Right ventricle myocardium inferior (tissue), 1 donor: ENCODE data around the gene CASK. TPM values are rescaled to one million over a fixed set of nuclear protein-coding genes. Genes with fewer than 3 reads are reported as not detected.
"Not testable (repeated sequence)": the region's sequence is repeated elsewhere in the genome, so short reads cannot be mapped to it uniquely, and the experiment has no call there.

Experiments
- ATAC-seq: fragments of 200-7000 bp; cut with Tn5 transposase; one replicate; pipeline ENCODE4 v1.9.1; 2020; ENCODE audit warnings: mild to moderate bottlenecking, moderate library complexity
- DNase-seq: peaks from one replicate; pipeline ENCODE4 v3.0.0; 2021; ENCODE audit errors: missing footprints
- intact Hi-C: fragments of 100-400 bp; cut with DNase I; formaldehyde crosslinking; loops from one replicate; pipeline ENCODE4 v1.11.0; 2022
- total RNA-seq: library from RNA; stranded (reverse); fragmentation: NEBNext Ultra II Directional; extraction: Animal tissue kit (Norgen Biotek cat#: 25700); gene quantifications from one replicate; pipeline ENCODE4 v1.2.1, GENCODE V29; 2021
- donor health status: DM: no; HTN: yes; CAD: no; lungs with severe emphysema.

CASK gene
- total RNA-seq, 1 donor from 2014 or later = 16.6 TPM

DNA sequence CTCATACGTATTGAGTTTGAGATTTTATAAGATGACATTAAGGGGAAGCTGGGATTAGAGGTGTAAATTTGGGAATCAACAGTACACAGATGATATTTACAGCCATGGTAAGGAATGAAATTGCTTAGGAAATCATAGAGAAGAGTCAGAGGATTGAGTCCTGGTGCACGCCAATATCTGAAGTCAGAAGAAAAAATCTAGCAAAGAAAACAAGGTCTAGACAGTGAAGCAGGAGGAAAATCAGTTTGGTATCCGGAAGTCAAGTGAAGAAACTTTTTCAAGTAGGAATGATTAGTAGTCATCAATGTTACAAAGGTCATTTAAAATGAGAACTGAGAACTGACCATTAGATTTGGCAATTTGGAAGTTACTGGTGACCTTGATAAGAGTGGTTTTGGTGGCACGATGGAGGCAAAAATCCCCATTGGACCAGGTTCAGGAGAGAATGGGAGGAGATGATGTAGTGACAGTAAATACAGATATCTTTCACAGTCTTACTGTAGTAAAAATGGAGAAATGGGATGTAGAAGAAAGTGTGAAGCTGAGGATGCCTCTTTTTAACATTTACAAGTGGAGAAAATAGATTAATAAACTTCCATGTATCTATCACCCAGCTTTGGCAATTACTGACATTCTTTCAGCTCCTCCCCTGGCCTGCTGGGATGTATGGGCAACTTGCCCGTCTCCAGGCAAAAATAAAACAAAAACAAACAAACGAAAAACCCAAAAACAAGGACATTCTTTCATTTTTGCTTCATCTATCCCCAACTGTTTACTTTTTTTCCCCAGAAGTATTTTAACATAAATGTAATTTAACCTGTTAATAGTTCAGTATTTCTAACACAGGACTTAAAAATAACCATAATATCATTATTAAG lies 245.9 kb downstream of the CASK start:
- ATAC-seq = no peak
- intact Hi-C loops = no loop called here
- DNase-seq = no peak

DNA sequence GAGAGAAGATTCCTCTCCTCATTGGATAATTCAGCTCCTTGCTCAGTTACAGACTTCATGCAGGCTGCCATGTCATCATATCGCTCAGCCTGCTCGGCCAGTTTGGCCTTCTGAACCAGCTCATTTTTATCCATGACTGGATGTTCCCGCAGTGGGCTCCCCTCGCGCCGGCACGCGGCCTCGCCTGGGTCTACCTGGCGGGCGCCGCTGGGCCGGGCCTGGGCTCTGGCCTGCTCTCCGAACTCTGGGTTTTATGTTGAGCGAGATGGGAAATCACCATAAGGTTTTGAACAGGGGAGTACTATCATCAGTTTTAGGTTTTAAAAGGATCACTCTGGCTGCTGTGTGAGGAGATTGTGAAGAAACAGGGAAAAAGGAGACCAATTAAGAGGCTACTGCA lies 247.0 kb downstream of the CASK start:
- intact Hi-C loops, ATAC-seq: not testable (repeated sequence)

DNA sequence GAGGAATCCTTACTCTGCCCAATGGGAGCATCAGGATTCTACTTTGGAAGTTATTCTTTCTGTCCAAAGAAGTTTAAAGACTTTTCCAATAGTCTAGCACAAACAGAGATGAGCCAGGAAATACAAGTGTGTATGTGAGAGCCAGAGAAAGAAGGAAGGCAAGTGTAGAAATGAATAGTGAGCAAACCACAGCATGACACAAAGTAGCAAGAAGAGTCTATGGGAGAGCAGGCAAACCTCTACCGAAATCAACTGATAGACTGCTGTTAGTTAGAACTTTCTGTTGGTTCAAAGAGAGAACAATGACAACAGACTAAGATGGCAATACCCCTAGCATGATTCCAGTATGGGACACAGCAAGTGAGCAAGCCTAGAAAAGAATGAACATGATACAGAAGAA lies 250.7 kb downstream of the CASK start:
- intact Hi-C loops = no loop called here

More for the DNA sequence above, 247.0 kb downstream of the CASK start:
- DNase-seq = not testable (repeated sequence)

DNA sequence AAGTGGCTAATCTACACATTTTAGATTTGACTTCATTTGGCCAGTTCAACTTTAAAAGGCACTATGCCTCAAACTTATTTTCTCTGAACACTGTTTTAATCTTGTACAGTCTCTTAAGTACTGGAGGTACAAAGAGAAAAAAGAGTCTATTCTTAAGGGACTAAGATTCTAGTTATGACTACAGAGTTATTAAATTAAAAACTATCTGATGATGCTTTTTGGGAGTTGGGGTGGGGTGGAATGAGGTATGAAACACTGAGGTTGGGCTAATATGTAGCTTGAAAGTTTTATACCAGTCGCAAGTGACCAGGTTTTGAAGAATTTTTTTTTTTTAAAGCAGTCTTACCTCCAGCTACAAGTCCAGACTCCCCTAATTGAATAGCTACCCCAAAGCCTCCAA lies 252.3 kb downstream of the CASK start:
- intact Hi-C loops = no loop called here
- DNase-seq (no peak), ATAC-seq (no peak)

More for the DNA sequence above, 250.7 kb downstream of the CASK start:
- ATAC-seq = no peak
- no peak for DNase-seq

DNA sequence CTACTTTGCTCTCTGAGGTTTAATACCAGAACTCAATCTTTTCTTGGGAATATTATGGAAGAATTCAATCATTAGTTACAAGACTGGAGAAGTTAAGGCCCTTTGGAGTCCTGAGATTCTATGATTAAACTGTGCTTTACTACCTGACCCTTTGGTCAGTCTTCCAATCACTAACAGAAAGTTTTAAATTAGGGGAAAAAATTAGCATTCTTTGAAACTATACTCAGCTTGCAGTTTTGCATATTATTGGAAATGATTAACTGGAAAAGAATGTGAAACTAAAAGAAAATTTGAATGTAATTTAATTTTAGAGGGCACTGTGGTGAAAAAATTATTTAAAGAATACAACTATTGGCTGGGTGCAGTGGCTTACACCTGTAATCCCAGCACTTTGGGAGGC lies 253.2 kb downstream of the CASK start:
- intact Hi-C loops = no loop called here
- ATAC-seq = no peak

DNA sequence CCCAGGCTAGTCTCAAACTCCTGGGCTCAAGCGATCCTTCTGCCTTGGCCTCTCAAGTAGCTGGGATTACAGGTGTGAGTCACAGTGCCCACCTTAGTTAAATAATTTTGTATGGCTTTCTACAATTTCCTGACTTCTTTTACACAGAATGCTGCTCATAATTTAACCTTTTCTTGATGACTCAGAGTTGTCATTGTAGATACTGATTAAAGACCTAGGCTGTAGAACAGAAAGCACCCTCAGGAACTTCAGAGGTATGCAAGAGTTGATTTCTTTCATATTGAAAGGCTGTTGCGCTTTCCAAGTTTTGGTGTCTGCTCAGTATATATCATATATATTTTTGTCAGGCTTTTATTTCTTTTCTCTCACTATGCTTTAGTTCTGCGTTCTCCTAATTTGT lies 255.7 kb downstream of the CASK start:
- ATAC-seq (no peak), DNase-seq (no peak)
- intact Hi-C loops = no loop called here

More for the DNA sequence above, 253.2 kb downstream of the CASK start:
- no peak for DNase-seq

DNA sequence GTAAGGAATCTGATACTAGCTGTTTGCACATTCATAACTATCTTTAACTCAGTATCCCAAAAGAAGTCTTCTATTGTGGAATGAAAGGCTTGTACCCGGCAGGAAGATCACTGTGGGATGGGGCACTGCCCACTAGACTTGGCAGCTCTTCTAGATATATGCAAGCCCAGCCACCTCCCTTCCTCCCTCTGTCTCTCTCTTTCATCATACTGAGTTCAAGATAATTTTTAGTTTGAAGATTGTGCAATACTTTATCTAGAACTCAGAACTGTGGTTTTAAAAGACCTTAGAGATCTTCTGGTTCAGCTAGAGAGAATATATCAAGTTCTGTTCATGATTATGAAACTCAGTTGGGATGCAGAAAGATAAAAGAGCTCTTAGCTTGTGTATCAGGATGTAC lies 257.1 kb downstream of the CASK start:
- DNase-seq (no peak), ATAC-seq (peak; percentile 46)
- intact Hi-C loops = no loop called here

DNA sequence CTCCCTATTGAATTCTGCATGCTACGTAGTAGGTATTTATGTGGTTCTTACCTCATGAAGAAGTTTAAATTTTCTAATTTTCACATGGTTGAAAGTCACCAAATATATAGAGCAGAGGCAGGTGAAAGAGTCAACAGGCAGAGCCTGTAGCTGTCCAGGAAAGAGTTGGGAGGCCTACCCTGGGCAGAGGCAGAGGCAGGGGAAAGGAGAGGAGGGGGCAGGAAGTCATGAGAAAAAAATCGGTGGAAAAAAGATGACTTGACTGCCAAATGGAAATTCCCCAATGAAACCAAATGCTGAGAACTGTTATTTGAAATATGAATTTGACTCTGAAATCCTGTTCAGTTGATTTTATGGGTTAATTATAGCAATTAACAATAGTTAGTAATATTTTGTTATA lies 257.7 kb downstream of the CASK start:
- ATAC-seq (no peak), DNase-seq (no peak)
- intact Hi-C loops = no loop called here

DNA sequence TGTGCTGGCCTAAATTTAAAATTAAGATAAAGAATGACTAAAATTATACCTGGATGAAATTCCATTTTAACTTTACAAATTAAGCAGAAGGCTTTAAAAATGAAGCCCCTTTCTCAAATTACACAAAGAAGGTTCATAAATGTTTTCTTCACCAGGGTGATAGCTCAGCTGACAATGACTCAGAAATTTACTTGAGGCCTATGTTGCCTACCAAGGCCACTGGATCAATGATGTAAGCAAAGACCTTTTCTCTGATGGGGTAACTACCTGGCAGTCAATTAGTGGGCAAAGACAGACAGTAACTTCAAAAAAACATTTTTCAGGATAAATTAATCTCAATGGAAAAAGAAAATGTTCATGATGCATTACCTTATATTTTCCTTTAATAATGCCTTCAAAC lies 258.4 kb downstream of the CASK start:
- DNase-seq = no peak
- intact Hi-C loops = no loop called here
- ATAC-seq = no peak

DNA sequence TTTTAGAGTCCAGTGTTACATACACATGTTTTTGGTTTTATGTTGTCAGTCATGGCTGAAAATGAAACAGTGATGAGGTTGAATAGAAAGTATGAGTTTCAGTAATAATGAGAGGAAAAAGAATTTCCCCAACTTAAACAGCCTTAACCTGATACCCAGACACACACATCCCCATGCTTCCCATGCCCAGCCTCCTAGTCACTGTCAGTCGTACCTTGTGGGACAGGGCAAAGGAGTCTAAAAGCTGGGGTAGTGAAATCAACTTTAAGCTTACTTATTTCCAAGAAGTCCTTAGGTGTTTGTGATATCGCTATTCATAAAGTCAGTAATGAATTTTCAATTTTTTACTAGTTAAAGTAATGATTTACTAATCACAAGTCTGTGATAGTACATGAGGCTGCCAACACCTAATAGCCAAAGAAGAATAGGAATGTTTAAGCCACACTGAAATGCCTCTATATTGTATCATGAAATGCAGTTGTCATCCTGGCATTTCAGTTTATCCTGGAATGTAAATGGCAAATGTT lies 258.9 kb downstream of the CASK start:
- intact Hi-C loops = no loop called here
- ATAC-seq (no peak), DNase-seq (no peak)

DNA sequence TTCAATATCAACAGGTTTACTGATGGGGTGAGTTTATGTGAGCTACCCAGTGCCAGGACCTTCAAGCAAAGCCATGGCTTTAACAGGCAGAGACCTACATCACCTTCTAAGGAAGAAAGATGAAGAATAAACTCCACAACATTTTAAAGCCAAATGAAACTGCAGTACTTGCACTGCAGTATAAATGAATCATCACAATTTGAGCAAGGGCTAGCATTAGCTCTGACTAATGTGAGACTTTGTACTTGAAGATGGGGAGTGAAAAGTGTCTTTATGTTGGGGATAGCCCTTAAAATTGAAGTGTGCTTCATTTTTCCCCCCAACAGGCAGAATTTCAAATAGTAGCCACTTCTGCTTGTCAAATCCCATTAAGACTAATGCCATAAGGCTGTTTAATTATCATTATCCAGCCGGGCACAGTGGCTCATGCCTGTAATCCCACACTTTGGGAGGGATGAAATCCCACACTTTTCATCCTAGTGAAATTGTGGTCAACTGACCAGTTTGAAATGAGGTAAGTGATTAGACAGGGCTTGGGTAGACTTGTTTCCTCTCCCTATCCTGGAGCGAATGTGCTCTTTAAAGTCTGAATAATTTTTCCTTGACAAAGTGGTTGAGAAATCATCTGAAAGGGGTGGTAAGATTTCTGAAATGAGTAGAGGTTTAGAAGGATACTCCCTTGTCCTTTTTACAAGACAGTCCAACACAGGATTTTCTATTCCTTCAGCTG lies 261.8 kb downstream of the CASK start:
- ATAC-seq (no peak), DNase-seq (no peak)
- intact Hi-C loops = no loop called here

DNA sequence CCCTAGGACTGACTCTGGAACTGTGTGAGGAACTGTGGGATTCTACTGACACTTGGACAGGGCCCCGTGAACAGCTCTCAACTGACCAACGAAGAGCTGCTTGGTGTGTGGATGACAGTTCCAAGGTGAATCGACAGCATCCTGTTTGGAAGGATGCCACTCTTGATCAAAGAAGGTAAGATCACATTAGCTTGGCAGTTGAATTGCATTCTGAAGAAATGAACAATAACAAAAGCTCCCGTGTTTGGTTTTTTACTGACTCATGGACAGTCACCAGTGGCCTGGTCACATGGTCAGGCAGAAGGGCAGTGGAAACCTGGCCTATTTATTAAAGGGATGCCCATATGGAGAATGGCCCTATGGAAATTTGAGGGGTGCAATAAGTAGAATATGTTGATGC lies 267.7 kb downstream of the CASK start:
- intact Hi-C loops = no loop called here
- ATAC-seq (no peak), DNase-seq (no peak)

DNA sequence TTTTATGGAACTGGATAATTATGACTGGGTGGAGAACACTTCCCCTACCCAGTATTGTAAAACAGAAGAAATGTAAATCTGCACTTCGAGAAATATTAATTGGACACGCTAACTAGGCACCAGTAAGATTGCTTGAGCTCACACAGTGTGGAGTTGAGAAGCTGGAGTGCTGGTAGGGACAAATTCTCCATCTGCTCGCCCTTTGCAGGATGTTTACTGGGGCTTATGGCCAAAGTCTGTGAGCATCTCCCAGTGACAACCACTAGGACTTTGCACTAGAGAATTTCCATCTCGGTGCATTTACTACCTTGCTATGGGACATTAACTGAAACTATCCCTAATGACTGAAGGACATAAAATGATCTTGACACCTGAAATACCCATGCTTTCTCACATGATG lies 268.3 kb downstream of the CASK start:
- ATAC-seq = no peak
- intact Hi-C loops = no loop called here
- DNase-seq = no peak

DNA sequence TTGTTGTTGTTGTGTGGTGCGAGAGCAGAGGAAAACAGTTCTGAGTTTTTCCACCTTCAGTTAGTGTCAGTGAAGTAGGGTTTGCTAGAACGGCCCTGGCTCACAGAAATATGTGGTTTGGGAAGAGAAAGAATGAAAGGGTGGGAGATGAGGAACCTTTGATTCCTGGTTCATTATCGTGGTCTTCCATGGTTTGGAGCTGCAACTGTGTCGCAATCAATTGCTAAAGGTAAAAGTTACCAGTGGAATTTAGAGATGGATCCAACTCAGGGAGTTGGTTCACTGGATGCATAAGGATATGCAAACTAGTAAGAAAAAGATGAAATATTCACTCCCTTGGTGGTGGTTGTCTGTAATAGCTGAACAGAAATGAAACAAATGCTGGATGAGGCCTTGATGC lies 270.2 kb downstream of the CASK start:
- intact Hi-C loops = no loop called here
- ATAC-seq (no peak), DNase-seq (no peak)

DNA sequence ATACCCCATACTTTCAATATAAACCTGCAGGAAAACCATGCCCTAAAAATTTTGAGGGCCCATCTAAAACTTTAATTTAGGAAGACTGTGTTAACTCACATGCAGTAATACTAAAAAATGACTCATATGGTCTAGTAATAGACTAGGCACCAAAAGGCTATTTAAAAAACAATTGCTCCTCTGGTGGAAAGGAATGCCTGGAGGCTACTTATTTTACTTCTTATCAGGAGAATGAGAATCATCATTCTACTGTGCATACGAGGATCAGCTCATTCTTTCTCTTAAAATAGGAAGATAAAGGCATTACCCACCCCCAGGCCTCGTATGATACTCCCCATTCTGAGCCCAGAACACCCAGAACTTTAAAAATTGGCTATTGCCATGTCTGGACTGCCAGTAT lies 277.2 kb downstream of the CASK start:
- ATAC-seq, DNase-seq, intact Hi-C loops: not testable (repeated sequence)

DNA sequence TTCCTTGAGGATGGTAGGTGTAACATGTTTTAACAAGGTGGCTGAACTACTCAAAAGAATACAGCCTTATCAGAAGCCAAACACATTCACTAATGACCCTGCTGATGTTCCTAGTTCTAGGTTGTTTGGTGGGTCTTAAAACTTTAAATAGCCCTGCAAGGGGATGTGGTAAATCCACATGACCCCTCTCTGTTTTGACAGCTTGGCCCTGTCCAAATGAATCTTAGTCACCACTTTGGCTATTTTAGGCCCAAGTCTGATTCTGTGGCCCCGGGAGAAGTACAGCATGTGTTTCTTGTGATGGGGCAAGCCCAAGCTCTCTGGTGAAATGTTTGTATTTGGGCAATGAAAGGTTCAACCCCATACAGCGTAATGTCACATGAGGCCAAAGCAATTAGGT lies 289.1 kb downstream of the CASK start:
- ATAC-seq = no peak
- intact Hi-C loops = no loop called here
- no peak for DNase-seq

DNA sequence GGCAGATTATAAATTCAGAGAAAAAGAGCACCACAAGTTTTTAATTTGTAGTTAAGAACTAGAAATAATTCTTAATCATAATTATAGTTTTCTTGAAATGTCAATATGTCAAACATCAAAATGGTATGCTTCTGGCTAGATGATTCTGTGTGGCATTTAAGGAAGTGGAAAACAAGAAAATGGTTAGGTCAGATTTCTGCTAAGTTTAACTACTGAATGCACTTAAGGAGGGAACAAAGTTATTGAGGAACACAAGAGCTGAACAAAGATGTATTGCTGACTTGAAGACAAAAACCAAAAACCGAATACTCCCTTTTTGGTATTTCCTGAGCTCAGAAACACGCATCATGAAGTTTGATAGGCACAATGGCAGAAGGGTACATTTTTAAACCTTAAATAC lies 293.3 kb downstream of the CASK start:
- DNase-seq (no peak), ATAC-seq (no peak)
- intact Hi-C loops = no loop called here

DNA sequence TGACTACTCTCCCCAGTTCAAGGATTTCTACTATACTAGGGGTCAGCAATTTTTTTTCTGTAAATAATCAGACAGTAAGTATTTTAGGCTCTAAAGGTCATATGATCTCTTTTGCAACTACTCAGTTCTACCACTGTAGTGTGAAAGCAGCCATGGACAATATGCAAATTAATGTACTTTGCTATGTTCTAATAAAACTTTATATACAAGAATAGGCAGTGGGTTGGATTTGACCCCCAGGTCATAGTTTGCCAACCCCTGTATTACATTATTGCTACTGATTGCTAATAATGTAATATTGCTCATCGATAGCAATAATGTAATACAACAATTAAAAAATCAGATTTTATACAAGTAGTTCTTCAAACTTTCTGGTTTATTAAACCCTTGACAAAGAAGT lies 293.8 kb downstream of the CASK start:
- ATAC-seq = no peak
- intact Hi-C loops = no loop called here

DNA sequence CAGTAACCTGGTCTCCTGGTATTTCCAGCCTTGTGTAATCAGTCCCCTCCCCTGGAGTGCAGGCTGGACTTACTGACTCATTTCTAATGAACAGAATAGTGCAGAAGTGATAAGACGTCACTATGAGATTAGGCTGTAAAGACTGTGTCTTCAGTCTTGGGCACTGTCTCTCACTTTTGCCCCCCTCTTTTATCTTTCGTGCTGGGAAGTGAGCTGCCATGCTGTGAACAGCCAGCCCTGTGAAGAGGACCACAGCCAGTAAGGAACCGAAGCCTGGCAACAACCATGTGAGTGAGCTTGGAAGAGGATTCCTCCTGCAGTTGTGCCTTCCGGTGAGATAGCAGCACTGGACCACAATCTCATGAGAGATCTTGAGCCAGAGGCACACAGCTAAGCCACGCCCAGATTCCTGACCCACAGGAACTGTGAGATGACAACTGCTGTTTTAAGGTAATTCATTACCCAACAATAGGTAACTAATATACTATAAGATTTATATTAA lies 302.1 kb downstream of the CASK start:
- intact Hi-C loops = no loop called here
- DNase-seq (no peak), ATAC-seq (no peak)

More for the DNA sequence above, 293.8 kb downstream of the CASK start:
- DNase-seq = no peak

DNA sequence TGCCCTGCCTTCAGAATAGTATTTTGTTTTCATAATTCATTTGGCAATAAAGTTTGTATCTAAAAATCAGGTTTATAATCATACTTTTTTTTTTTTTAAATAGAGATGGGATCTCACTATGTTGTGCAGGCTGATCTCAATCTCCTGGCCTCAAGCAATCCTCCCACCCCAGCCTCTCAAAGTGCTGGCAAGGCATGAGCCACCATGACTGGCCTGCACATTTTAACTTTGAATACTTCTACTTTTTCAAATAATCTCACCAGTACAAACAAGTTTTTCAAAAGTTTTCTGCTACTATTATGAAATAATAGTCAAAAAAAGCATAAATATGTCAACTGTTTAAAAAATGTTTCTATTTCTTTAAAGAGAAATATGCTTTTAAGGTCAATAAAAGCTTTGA lies 304.1 kb downstream of the CASK start:
- ATAC-seq = no peak
- no peak for DNase-seq
- intact Hi-C loops = no loop called here
